Left lung (tissue), 10 donors: Measurements from ENCODE around the gene THEMIS. TPM values are rescaled to one million over a fixed set of nuclear protein-coding genes. Genes with fewer than 3 reads are reported as not detected.

ENCODE experiments used
- ATAC-seq: fragments of 200-7000 bp; cut with Tn5 transposase; one replicate; pipeline ENCODE4 v1.9.1; 2020; ENCODE audit warnings: moderate library complexity
- DNase-seq, 4 donors: peaks; one replicate each; pipeline ENCODE4 v3.0.0-alpha.2; 2013 to 2020
- H3K27ac ChIP-seq, 2 donors: fragments of 200-600 bp; sonication (generic) in 1 of 2; one replicate each; pipeline versions ENCODE4 v1.5.0 to v1.8.0; 2020 to 2021
- H3K27me3 ChIP-seq, 2 donors: fragments of 200-600 bp; sonication (generic) in 1 of 2; one replicate each; pipeline versions ENCODE4 v1.5.0 to v1.8.0; 2020 to 2021
- H3K36me3 ChIP-seq, 2 donors: fragments of 200-600 bp; sonication (generic) in 1 of 2; one replicate each; pipeline versions ENCODE4 v1.5.0 to v1.8.0; 2020 to 2021
- H3K4me1 ChIP-seq, 2 donors: fragments of 200-600 bp; one replicate each; pipeline ENCODE4 v1.8.0; 2021
- H3K4me3 ChIP-seq, 2 donors: fragments of 200-600 bp; sonication (generic) in 1 of 2; one replicate each; pipeline versions ENCODE4 v1.5.0 to v1.8.0; 2020 to 2021; ENCODE audit warnings: mild to moderate bottlenecking in 1 of 2
- H3K9me3 ChIP-seq, 2 donors: fragments of 200-600 bp; sonication (generic) in 1 of 2; one replicate each; pipeline versions ENCODE4 v1.5.0 to v1.8.0; 2020 to 2021
- intact Hi-C, 2 donors: fragments of 100-400 bp; cut with DNase I; formaldehyde crosslinking; loops; one replicate each; pipeline versions ENCODE4 v1.11.2 to v1.14.2; 2022
- polyA plus RNA-seq, 6 donors: library from polyadenylated mRNA; unstranded; fragments of 120-200 nt; gene quantifications; one replicate each; pipeline ENCODE4 v1.2.1, GENCODE V29; 2013; ENCODE audit not compliant: insufficient read length in 6 of 6
- total RNA-seq, 2 donors: library from RNA; stranded (reverse); fragmentation: NEBNext Ultra II Directional; extraction: Animal tissue kit (Norgen Biotek cat#: 25700); gene quantifications; one replicate each; pipeline ENCODE4 v1.2.1, GENCODE V29; 2021
- TF ChIP-seq, protein P1 (sequence below), 2 donors: fragments of 200-600 bp; sonication (generic) in 1 of 2; IDR thresholded peaks; one replicate each; pipeline versions ENCODE4 v1.5.0 to v1.8.0; 2021; ENCODE audit warnings: antibody characterized with exemption in 2 of 2
- donor health status: DM: no; HTN: yes; CAD: no.
- donor health status: DM: no; HTN: no; CAD: no.

The THEMIS gene
- total and polyA plus RNA-seq, 8 donors: 0.08 to 2.6 (median 0.20) TPM

DNA sequence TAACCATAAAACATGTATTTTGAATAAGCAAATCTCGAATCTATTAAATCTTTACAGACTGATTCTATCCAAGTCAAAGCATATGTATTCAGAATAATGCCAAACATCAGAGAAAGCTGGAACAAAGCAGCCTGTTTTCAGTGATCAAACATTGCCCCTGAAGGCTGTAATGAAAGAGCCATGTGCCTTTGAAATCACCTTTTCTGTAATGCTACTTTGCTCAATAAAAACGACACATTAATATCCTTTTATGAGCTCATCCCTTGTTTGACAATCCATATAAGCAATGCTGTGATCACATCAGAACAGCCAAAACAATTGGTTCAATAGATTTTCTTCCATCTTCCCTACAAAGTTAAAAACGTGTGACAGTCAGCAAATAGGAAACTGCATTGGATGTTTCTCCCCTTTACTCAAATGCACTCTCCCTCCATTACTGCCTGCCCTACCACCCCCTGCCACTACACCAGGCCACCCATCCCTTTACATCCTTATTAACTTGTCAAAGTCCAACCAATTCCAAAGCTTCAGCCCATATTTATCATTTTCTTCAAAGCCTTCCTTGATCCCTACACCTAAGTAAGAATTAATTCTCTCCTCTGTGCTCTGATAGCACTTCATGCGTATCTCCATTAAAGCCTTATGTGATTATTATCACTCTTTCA lies 42.0 kb downstream of the THEMIS start:
- Histone ChIP-seq H3K27me3 (no peaks in the 10 kb centered on the region), H3K36me3 (no peaks in the 10 kb centered on the region), H3K9me3 (no peaks in the 10 kb centered on the region), H3K27ac (no peak overlapping the region), H3K4me1 (no peaks in the 10 kb centered on the region), H3K4me3 (no peak overlapping the region)
- intact Hi-C loops: no loop called here
- TF ChIP-seq, protein P1, sequence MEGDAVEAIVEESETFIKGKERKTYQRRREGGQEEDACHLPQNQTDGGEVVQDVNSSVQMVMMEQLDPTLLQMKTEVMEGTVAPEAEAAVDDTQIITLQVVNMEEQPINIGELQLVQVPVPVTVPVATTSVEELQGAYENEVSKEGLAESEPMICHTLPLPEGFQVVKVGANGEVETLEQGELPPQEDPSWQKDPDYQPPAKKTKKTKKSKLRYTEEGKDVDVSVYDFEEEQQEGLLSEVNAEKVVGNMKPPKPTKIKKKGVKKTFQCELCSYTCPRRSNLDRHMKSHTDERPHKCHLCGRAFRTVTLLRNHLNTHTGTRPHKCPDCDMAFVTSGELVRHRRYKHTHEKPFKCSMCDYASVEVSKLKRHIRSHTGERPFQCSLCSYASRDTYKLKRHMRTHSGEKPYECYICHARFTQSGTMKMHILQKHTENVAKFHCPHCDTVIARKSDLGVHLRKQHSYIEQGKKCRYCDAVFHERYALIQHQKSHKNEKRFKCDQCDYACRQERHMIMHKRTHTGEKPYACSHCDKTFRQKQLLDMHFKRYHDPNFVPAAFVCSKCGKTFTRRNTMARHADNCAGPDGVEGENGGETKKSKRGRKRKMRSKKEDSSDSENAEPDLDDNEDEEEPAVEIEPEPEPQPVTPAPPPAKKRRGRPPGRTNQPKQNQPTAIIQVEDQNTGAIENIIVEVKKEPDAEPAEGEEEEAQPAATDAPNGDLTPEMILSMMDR (IDR thresholded peaks at IDR 0.05): no peak
- DNase-seq (no peak), ATAC-seq (no peak)

DNA sequence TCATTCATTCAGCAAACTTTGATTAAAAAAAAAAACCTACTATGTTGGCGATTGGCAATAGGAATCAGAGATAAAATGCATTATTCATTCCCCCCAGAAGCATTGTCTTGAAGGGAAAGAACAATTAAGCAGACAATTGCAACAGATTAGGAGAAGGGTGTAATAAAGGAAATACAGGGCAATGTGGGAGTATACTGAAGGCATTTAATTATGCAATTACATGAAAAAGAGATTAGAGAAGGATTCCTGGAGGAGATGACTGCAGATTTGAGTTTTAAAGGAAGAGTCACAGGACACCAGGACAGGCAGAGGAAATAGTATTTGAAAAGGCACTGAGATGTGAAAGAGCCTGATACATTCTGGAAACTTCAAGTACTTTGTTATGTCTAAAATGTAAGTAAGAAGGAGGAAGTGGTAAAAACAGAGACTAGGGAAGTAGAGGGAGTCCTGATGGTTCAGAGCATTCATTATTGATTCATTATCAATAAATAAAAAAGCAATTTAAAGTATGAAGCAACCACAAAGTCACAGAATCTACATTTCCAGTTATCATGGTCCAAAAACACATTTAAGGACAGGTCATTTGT lies 43.7 kb downstream of the THEMIS start:
- TF ChIP-seq, protein P1 (IDR thresholded peaks at IDR 0.05): no peak
- H3K27me3 ChIP-seq: no peaks in the 10 kb centered on the region
- ATAC-seq: no peak
- no peak overlapping the region for H3K27ac ChIP-seq
- intact Hi-C loops: no loop called here
- H3K4me3 ChIP-seq: no peak overlapping the region
- no peak for DNase-seq
- no peaks in the 10 kb centered on the region for H3K4me1 ChIP-seq
- H3K36me3 ChIP-seq: no peaks in the 10 kb centered on the region
- H3K9me3 ChIP-seq: no peaks in the 10 kb centered on the region

DNA sequence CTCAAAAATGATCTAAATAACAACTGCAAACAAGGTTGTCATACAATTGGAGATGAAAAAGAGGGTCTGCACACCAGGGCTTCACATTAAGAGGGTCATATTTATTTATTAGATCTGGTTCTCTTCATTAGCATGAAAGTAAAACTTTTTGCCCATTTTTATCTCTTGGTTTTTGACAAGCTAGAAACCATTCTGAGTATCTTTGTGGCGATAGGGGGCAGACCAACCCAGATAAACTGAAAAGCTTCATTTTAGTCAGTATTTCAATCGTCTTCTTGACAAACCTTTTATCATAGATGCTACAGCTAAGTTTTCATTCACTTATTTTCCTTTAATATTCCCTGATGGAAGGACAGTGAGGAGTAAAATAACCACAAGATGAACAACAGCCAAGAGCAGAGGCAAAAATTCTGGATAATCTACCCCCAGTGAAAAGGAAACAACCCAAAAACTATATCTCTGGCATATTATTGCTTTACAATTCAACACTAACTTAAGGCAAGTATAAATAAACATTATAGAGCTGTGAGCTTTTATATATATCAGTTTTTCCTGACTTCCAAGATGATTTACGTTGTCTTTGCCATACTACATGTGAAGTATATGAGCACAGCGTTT lies 45.2 kb downstream of the THEMIS start:
- TF ChIP-seq, protein P1 (IDR thresholded peaks at IDR 0.05): peak in 1 of 2 donors; percentile 28
- intact Hi-C loops: no loop called here
- DNase-seq: peak in 2 of 4 donors; percentile 22 to 27
- no peak overlapping the region for H3K27ac ChIP-seq
- no peak overlapping the region for H3K4me3 ChIP-seq
- H3K9me3 ChIP-seq: no peaks in the 10 kb centered on the region
- no peaks in the 10 kb centered on the region for H3K4me1 ChIP-seq
- H3K27me3 ChIP-seq: no peaks in the 10 kb centered on the region
- no peak for ATAC-seq
- H3K36me3 ChIP-seq: no peaks in the 10 kb centered on the region

DNA sequence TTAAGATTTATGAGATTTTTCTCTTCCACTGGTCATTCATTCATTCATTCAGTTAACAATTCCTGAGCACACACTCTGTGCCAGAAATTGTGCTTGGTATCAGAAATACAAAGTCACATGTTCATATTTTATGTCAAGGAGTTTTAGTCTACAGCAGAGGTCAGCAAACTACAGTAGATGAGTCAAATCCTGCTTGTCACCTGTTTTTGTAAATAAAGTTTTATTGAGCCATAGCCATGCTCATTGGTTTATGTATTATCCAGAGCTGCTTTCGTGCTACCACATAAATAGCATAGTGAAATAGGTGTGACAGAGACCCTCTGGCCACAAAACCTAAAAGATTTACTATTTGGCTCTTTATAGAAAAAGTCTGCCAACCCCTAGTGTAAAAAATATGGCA lies 46.8 kb downstream of the THEMIS start:
- Histone ChIP-seq H3K9me3 (no peaks in the 10 kb centered on the region), H3K36me3 (no peaks in the 10 kb centered on the region), H3K27me3 (no peaks in the 10 kb centered on the region), H3K4me1 (no peaks in the 10 kb centered on the region), H3K4me3 (no peak overlapping the region), H3K27ac (no peak overlapping the region)
- DNase-seq (no peak), ATAC-seq (no peak)
- TF ChIP-seq, protein P1 (IDR thresholded peaks at IDR 0.05): no peak
- intact Hi-C loops: no loop called here

DNA sequence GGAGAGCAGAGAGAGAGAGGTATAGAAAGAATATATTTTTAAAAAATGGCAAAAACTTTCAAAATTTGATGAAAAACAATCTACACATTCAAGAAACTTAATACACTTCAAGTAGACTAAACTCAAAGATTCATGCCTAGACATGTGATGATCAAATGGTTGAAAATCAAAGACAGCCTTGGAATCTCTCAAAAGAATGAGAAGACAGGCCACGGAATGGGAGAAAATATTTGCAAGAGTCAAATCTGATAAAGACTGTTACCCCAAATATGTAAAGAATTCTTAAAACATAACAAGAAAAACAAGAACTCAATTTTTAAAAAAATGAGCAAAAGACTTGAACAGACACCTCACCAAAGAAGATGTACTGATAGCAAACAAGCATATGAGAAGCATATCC lies 49.7 kb downstream of the THEMIS start:
- DNase-seq: no peak
- intact Hi-C loops: no loop called here

More for the DNA sequence above, 49.7 kb downstream of the THEMIS start:
- Histone ChIP-seq H3K27me3 (no peaks in the 10 kb centered on the region), H3K36me3 (no peaks in the 10 kb centered on the region), H3K9me3 (no peaks in the 10 kb centered on the region), H3K4me1 (no peaks in the 10 kb centered on the region), H3K27ac (no peak overlapping the region), H3K4me3 (no peak overlapping the region)
- TF ChIP-seq, protein P1 (IDR thresholded peaks at IDR 0.05): no peak
- no peak for ATAC-seq
